GM18861 (cell line): Measurements from ENCODE around the gene SKAP1.

ENCODE experiments used
- ATAC-seq: cut with Tn5 transposase; IDR thresholded peaks from one replicate; pipeline ENCODE4 v1.9.1; 2021; ENCODE audit not compliant: unreplicated experiment

The SKAP1 gene

DNA sequence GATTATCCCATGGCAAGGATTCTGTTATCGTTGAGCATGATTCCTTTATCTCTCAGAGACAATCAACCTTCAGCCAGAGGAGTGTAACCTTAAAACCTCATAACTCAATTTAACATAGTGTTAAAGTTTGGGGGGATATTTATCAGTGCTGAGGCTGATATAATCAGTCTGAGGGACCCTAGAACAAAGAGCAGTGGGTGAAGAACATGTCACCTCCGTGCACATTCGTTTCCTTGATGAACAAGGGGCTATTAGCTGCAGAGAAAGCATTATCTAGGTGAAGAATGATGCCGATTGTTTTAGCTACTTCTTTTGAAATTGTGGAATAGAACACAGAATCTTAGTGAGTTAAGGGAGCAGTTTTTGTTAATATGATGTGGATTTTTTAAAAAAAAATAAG, 99.1 kb downstream of the SKAP1 start:
- ATAC-seq = no peak

DNA sequence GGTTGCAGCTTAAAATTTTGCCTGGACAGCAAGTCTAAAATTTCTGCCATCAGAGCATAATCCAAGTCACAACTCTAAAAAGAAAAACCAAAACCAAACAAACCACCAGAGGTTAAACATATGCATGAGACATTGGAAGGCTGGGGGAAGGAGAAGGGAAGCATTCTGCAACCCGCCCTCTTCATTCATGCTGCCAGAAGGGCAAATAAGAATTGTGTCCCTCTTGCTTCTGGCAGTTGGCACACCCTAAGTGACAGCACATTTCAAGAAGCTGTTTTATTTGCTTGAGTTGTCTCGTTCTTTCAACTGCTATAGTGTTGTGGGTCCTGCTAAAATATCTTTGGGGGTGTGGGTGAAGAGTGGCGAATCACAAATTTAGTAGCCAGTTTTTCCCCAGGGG, 99.6 kb downstream of the SKAP1 start:
- no peak for ATAC-seq

DNA sequence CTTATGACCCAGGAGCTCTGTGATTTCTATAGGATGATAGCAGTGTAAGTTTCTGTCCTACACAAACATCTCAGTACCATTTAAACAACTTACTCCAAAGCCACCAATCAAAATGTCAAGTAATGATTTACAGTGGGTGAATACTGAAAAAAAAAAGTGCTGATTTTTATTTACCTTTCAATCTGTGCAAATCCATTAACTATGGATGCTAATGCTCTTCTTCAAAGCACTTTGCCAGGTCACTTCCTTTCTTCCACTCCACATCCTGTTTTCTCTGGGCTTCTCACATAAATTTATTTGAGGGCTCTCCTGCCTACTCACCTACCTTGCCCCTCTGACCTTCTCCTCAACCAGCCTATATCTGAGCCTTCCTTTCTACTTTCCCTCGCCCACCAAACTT, 101.6 kb downstream of the SKAP1 start:
- no peak for ATAC-seq

DNA sequence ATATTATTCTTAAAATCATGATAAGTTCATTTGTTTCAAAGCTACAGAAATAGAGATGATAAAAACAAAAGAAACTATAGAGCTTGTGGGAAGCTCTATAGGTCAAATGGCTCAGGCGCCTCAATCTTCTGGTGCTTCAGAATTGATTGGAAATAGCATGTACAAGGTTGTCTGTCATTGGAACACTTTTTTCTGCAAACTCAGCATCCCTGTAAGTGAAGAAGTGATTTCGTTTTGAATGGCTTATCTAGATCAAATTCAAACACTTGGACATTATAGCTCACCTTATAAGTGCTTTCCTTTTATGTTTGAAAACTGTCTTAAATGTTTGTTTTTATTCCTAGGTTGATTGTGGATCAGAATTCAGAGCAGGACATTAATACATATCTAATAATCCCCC, 103.7 kb downstream of the SKAP1 start:
- ATAC-seq = no peak

DNA sequence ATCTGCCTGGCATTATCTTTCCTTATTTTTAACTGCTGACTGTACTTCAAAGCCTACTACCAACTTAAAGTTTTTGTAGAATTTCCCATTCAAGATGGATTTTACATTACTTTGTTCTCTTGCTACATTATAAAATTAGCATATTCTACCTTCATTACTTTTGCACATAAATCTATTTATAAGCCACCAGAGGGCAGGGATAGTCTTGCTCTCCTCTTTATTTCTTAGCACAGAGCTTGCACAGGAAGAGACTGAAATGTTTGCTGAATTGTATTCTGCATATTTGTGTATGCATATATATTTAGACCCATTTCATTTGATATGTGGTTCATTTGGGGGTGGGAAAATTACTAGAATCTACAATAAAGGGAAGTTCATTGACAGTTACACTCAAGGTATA, 108.0 kb downstream of the SKAP1 start:
- ATAC-seq = no peak

DNA sequence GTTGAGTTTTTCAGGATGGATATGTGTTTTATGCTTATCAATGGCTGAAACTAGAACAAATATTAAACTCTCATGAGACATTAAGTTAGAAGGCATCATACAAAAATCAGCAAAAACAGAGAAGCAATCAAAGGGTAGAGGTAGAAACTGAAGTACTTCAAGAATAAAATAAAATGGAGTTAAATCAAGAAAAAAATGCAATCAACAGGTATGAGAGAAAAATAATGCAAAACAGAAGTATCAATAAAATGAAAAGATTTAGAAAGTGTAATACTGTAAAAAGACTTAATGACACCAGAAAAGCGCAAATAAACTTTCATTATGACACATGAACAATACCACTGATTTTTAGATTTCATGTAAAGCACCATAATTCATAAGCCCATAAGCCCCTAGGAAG, 112.3 kb downstream of the SKAP1 start:
- no peak for ATAC-seq

GRCh38 chr17:48314716-48315115, 115.3 kb downstream of the SKAP1 start:
- no peak for ATAC-seq

GRCh38 chr17:48313096-48313755, 116.8 kb downstream of the SKAP1 start:
- ATAC-seq = no peak

- no peak for ATAC-seq
Observed at GRCh38 chr17:48311324-48311723, 118.7 kb downstream of the SKAP1 start.

DNA sequence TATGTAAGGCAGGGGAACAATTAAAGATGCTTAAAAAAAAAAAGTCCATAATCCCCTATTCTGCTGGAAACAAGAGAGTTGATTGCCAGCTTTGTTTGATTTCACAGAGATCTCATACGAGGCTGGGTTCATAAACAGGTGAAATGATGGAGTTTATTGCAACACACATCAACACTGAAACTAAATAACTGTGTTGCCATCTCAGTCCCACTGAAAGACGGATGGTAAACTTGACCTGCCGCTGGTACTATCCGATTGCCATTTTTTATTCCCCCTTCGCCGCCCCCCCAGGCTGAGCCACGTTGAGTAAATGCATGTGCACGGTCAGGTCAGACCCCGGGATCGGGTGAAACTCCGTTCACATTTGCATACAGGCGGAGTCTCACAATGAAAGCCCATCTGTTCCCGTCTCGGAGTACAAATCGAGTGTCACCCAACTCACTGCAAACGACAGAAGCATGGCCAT, 119.2 kb downstream of the SKAP1 start:
- ATAC-seq = no peak

DNA sequence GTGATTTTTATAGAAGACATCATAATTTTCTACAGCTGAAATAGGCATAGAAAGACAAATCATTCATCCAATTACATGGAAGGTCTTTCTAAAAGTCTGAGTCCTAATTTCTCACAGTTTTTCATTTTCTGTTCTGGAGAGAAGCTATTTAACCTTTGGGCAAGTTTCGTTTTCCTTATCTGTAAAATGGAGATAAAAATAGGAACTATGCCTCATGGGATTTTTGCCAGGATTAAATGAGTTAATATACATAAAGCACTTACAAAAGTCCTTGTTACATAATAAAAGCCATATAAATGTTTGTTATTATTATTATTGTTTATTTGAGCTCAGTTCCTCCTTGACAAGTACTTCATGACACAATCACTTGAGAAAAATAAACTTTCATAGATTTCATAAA, 121.4 kb downstream of the SKAP1 start:
- no peak for ATAC-seq

DNA sequence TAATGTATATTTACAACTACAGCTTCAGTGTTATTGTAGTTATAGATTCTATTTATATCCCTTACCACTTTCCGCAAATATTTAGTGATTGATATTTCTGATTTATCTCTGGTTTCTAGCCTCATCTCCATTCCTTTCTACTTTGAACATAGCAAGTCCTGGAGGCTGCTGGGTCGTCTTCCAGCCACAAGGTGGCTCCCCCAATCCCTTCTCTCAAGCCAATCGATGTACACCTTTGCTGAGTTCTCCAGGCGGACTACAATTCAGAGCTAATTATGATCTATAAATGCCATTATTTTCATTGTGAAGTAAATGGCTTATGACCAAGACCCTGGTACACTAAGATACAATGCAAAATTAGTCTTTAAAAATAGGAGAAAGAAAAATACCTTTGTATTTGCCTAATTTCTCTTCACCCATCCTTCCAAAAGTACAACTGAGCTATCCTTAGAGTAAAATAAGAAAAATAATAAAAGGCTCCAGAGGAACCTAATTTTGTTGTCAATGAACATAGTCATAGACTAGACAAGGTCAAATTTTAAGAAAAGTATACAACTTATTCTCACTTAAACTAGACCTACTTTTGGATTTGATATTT, 122.1 kb downstream of the SKAP1 start:
- ATAC-seq = no peak

DNA sequence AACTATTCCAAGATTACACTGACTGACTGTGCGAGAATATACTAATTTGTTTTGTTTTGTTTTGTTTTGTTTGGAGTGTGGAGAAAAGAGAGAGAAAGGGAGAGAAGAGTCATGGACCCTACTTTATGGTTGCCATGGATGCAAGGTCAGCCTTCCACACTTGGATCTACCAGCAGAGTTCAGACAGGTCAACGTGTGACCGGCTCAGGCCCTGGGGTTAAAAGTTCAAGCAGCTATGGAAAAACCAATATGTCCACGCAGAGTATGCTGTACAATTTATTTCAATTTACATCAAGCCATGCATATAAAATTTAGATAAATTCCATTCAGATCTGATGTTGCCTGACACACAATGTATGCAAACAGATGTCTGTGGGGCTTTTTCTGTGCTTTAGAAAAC, 122.8 kb downstream of the SKAP1 start:
- ATAC-seq = no peak

GRCh38 chr17:48301002-48301401, 129.0 kb downstream of the SKAP1 start:
- ATAC-seq = no peak

DNA sequence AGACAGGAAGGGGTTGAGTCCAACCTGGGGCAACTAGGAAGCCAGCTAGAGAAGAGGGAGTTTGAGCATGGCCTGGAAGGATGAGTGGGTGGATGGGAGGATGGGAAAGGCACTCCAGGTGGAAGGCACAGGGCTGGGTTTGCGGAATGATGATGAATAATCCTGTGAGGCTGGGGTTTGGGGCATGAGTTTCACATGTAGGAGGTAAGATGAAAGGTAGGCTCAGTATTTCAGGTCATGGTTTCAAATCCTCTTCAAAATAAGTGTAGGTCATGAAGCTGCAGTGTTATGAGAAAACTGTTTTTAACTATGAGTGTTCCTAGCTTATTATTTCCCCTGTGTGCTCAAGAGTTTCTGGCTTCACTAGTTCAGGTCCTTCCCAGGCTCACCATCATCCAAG, 130.3 kb downstream of the SKAP1 start:
- no peak for ATAC-seq

DNA sequence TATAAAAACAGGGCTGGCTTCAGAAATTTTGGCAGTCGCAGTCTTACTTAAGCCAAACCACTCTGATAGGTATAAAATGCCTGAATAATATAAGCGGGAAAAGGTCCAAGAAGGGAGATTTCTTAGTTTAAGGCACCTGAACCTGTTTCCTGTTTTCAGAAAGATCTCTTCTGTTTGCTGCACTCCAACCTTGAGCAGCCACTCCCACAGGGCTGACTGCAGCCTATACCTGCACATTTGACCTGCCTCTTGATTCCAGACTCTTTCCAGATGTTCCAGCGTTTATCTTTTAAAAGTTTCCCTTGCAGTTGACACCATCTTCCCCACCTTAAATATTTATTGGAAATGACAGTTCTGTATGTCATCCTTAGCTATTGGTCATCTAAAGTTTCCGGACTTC, 132.2 kb downstream of the SKAP1 start:
- no peak for ATAC-seq

- ATAC-seq = no peak
Observed at GRCh38 chr17:48296453-48296852, 133.6 kb downstream of the SKAP1 start.

- no peak for ATAC-seq
Observed at GRCh38 chr17:48295362-48296288, 134.4 kb downstream of the SKAP1 start.

DNA sequence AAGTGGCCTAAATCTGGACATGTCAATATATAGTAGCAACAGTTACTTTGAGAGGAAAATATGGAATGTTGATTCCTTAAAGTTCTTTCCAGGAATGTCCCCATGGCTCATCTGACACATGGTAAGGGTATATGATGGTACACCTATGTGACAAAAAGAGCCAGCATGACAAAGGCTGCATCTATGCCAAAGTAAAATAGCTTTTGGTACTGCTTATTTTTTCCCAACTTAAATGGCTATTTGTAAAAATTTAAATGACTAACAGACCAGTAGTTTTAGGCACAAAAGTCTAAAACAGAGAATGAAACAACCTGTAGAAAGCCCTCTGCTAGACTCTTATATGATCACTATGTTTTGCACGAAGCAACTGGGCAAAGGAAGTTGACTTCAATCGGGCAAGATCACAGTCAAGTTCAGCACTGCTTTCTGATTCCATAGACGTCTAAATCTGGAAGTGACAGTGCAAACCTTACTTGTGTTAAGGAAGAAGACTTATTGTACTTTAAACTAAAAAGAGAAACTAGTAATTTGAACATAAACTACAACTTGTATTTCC, 135.1 kb downstream of the SKAP1 start:
- ATAC-seq = no peak

DNA sequence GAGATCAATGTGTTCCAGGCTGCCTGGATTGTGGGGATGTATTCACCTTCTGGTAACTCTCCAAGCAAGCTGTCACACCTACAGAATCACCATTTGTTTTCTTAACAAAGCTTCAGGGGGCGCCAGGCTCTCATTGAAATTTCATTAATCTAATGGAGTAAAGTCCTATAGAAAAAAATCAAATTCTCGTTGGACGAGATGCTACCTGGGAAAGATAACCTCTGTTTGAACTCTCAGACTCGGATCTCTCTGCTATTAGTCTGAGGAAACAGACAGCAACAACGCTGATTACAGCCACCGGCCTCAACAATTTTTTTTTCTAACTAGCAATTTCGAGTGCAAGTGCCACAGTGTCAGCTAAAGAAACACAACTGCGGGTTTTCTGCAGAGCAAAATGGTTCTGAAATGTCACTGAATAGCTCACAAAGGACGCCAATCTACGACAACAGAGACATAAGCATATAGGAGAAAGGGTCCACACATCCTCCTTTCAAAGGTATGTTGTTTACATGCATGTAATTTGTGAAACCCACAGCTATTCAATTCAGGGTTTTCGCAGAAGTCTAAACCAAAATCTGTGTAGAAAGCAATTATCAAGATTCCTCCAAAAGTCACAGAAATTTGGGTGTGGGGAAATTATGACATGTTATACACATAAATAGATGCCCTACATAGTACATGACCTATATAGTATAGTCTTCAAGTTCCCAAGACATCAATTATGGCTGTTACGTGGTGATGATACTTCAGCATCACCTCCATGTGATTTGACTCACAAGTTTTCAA, 135.8 kb downstream of the SKAP1 start:
- no peak for ATAC-seq
